Measurements from ENCODE around the gene ALK. TPM values are rescaled to one million over a fixed set of nuclear protein-coding genes. Genes with fewer than 3 reads are reported as not detected.

Gene ALK
- total RNA-seq, 4 donors from 2014 or later: 0.08 to 0.40 (median 0.28) TPM

DNA sequence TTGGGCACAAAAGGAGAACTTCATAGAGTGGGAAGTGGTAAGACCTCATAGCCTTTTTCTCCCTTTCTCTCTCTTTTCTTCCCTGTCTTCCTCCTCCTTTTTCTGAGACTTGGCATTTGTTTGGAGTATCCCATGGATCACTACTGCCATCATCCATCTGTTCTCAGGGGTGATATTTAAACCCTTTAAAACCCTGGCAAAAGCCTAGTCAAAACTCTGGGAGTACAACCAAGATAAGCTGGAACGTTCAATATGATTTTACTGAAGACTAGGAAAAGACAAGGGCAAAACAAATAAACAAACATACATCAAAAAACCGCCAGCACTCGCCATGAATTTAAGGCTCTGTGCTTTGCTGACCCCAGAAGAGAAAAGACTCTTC lies 552.7 kb downstream of the ALK start:
- no peak overlapping the region for H3K27ac ChIP-seq
- intact Hi-C loops (cut with DNase I): no loop called here
- H3K4me1 ChIP-seq: no peaks in the 10 kb centered on the region
- WGBS, 2 donors: 70 to 90% methylated on average over 3 of the region's 3 CpGs
- TF ChIP-seq, protein P1, sequence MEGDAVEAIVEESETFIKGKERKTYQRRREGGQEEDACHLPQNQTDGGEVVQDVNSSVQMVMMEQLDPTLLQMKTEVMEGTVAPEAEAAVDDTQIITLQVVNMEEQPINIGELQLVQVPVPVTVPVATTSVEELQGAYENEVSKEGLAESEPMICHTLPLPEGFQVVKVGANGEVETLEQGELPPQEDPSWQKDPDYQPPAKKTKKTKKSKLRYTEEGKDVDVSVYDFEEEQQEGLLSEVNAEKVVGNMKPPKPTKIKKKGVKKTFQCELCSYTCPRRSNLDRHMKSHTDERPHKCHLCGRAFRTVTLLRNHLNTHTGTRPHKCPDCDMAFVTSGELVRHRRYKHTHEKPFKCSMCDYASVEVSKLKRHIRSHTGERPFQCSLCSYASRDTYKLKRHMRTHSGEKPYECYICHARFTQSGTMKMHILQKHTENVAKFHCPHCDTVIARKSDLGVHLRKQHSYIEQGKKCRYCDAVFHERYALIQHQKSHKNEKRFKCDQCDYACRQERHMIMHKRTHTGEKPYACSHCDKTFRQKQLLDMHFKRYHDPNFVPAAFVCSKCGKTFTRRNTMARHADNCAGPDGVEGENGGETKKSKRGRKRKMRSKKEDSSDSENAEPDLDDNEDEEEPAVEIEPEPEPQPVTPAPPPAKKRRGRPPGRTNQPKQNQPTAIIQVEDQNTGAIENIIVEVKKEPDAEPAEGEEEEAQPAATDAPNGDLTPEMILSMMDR (IDR thresholded peaks at IDR 0.05): no peak
- no peak for TF ChIP-seq POLR2A (IDR thresholded peaks at IDR 0.05)
- H3K36me3 ChIP-seq: no peaks in the 10 kb centered on the region
- H3K27me3 ChIP-seq: no peaks in the 10 kb centered on the region
- H3K4me3 ChIP-seq (replicated peaks in 1 of 3): no peak overlapping the region
- DNase-seq: no peak
- H3K9me3 ChIP-seq: no peaks in the 10 kb centered on the region

DNA sequence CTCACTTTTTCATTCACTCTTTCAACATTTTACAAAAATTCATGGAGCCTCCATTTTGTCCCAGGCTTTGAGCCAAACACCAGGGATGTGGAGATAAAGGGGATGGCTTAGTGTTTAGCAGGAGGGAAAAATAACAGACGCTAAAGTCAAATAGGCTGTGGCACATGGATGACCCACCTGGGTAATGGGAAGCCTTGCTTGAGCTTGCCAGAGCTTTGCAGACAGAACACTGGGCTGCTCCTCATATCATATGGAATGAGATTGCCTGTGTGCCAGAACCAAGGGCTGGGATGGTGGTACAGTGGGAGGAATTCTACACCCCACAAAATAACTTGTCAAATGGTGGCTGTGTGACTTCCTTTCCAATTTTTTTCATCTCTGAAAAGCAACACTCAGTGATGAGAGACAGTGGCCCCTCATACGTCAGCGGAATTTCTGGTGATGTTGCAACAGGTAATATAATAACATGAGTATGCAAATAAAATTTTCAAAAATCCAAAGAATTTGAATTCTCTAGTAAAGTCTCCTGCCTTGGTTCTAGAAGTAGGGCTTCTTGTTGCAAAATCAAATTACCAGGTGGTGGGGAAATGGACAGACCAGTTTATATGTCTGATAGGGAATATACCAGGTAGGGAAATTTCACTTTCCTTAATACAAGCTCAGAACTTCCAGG lies 553.3 kb downstream of the ALK start:
- Histone ChIP-seq H3K4me3 (replicated peaks in 1 of 3) (no peak overlapping the region), H3K27me3 (no peaks in the 10 kb centered on the region), H3K4me1 (no peaks in the 10 kb centered on the region), H3K36me3 (no peaks in the 10 kb centered on the region), H3K9me3 (no peaks in the 10 kb centered on the region), H3K27ac (no peak overlapping the region)
- intact Hi-C loops (cut with DNase I): no loop called here
- no peak for DNase-seq
- 83 to 88% methylated on average over 3 of the region's 3 CpGs for WGBS, 2 donors
- TF ChIP-seq, protein P1 (IDR thresholded peaks at IDR 0.05): no peak
- TF ChIP-seq POLR2A (IDR thresholded peaks at IDR 0.05): no peak

DNA sequence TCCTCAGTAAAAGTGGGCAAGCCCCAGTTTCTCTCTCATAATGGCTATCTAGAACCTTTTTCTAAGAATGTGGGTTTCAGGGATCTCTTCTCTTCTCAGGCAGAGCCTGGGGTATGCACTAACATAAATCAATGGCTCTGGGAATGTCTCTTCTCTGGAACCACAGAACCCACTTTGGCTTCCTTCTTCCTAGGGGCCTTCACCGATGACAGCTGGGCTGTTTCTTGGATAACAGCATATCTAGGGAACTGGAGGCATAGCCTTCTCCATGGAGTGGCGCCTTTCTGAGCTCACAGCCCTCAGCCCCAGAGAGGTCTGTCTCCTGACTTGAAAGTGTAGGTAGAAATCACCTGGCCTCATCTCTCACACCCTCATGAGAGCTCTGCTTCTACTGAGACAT lies 558.3 kb downstream of the ALK start:
- 89 to 92% methylated on average over 2 of the region's 2 CpGs for WGBS, 2 donors
- intact Hi-C loops (cut with DNase I): no loop called here
- Histone ChIP-seq H3K9me3 (no peaks in the 10 kb centered on the region), H3K4me1 (no peaks in the 10 kb centered on the region), H3K36me3 (no peaks in the 10 kb centered on the region), H3K27me3 (no peaks in the 10 kb centered on the region), H3K27ac (no peak overlapping the region), H3K4me3 (replicated peaks in 1 of 3) (no peak overlapping the region)
- TF ChIP-seq, protein P1 (IDR thresholded peaks at IDR 0.05): no peak
- TF ChIP-seq POLR2A (IDR thresholded peaks at IDR 0.05): no peak
- no peak for DNase-seq

DNA sequence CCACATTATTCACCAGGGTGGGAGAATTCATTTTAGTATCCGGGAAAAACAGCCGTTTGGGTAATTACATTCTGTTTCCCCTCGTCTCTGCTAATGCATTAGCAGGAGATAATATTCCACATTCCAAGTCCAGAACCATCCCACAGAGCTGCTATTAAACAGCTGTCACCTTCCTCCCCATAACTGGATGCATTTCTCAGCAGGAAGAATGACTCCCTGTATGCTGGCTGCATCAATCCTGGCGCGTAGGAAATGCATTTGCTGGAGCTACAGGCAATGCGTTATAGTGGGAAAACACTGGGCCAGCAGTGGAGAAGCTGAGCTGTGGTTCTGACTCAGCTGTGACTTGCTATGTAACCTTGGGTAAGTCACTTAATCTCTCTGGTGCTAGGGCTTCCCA lies 560.2 kb downstream of the ALK start:
- no peak for DNase-seq
- no peaks in the 10 kb centered on the region for H3K9me3 ChIP-seq
- no peak overlapping the region for H3K4me3 ChIP-seq (replicated peaks in 1 of 3)
- no peak for TF ChIP-seq POLR2A (IDR thresholded peaks at IDR 0.05)
- TF ChIP-seq, protein P1 (IDR thresholded peaks at IDR 0.05): no peak
- peaks cover 0 to 6% of the 10 kb centered on the region in 2 donors for H3K4me1 ChIP-seq
- H3K27ac ChIP-seq: no peak overlapping the region
- WGBS, 2 donors: 88 to 95% methylated on average over 6 of the region's 6 CpGs
- intact Hi-C loops (cut with DNase I): no loop called here
- H3K36me3 ChIP-seq: no peaks in the 10 kb centered on the region
- H3K27me3 ChIP-seq: no peaks in the 10 kb centered on the region

DNA sequence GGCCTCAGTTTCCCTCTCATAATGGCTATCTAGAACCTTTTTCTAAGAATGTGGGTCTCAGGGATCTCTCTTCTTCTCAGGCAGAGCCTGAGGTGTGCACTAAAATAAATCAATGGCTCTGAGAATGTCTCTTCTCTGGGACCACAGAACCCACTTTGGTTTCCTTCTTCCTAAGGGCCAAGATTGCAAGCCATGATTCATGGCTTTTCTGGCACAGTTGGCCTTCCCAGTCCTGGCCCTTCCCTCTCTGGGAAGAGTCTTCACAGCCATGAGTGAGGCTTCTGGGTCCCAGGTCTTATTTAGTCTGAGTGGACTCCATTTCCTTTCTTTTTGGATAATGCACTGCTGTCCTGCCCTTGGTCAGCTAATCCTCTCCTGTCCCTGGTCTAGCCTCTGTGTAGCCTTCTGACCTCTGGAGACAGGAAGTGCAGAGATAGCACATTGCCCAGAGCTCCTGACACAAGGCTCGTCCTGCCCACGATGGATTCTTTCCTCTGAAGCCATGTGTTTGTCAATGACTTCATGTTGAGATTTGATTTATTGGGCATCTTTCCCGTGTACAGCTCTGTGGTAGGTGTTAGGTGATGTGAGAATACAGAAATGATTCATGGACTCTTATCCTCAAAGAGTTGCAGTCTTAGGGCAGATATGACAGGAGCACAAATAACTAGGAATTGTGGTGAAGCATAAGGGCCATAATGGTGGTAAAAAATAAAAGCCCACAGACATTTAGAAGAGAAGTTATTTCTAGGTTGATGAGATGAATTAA lies 561.2 kb downstream of the ALK start:
- H3K36me3 ChIP-seq: no peaks in the 10 kb centered on the region
- no peak overlapping the region for H3K27ac ChIP-seq
- no peak for DNase-seq
- 66 to 73% methylated on average over 3 of the region's 3 CpGs for WGBS, 2 donors
- H3K4me1 ChIP-seq: peaks cover 0 to 7% of the 10 kb centered on the region in 2 donors
- intact Hi-C loops (cut with DNase I): no loop called here
- TF ChIP-seq POLR2A (IDR thresholded peaks at IDR 0.05): no peak
- TF ChIP-seq, protein P1 (IDR thresholded peaks at IDR 0.05): no peak
- H3K27me3 ChIP-seq: no peaks in the 10 kb centered on the region
- H3K4me3 ChIP-seq (replicated peaks in 1 of 3): no peak overlapping the region
- H3K9me3 ChIP-seq: no peaks in the 10 kb centered on the region

All from thyroid gland (tissue), 4 donors.